ENCODE measurements around the gene SVEP1. TPM values are rescaled to one million over a fixed set of nuclear protein-coding genes. Genes with fewer than 3 reads are reported as not detected.

SVEP1 gene
- total RNA-seq, 1 experiment from 2014 or later: 0.05 TPM

GRCh38 chr9:110371411-110372007 is 208.0 kb downstream of the SVEP1 start:
- Histone ChIP-seq H3K9me3 (ENCODE audit: control insufficient read depth, insufficient read depth, low read depth, low read length) (no peaks in the 10 kb centered on the region), H3K4me3 (ENCODE audit: low read depth in 2 of 2, low read length in 2 of 2) (no peak overlapping the region), H3K4me1 (ENCODE audit: control insufficient read depth, insufficient read depth, low read length) (no peaks in the 10 kb centered on the region), H3K27me3 (ENCODE audit: control insufficient read depth, insufficient read depth, low read length) (no peaks in the 10 kb centered on the region), H3K27ac (ENCODE audit: low read length) (no peak overlapping the region), H3K36me3 (ENCODE audit: control insufficient read depth, insufficient read depth, low read length) (no peaks in the 10 kb centered on the region)
- no TSS peak for BruUV-seq (replicated peaks)
- no peak for DNase-seq (ENCODE audit: low read depth, low spot score)
- ChIA-PET CTCF (no interaction called here), POLR2A (no interaction called here)
- in situ Hi-C loops (cut with HindIII; ENCODE audit: low pct_unique_long_range_greater_than_20kb, low sequenced_read_pairs): no loop called here
- TF ChIP-seq CTCF (IDR thresholded peaks at IDR 0.05) (no peak), SIN3A (IDR thresholded peaks at IDR 0.05; ENCODE audit: borderline replicate concordance, insufficient read depth, low read depth, low read length) (no peak), TCF7L2 (IDR thresholded peaks at IDR 0.05; ENCODE audit: low read depth, low read length) (no peak)
- intact Hi-C loops (cut with micrococcal nuclease; ENCODE audit: unreplicated experiment): no loop called here
- ATAC-seq: no peak

GRCh38 chr9:110370315-110370714 is 209.2 kb downstream of the SVEP1 start:
- Histone ChIP-seq H3K27me3 (ENCODE audit: control insufficient read depth, insufficient read depth, low read length) (no peaks in the 10 kb centered on the region), H3K9me3 (ENCODE audit: control insufficient read depth, insufficient read depth, low read depth, low read length) (no peaks in the 10 kb centered on the region), H3K4me1 (ENCODE audit: control insufficient read depth, insufficient read depth, low read length) (no peaks in the 10 kb centered on the region), H3K27ac (ENCODE audit: low read length) (no peak overlapping the region), H3K36me3 (ENCODE audit: control insufficient read depth, insufficient read depth, low read length) (no peaks in the 10 kb centered on the region), H3K4me3 (ENCODE audit: low read depth in 2 of 2, low read length in 2 of 2) (no peak overlapping the region)
- ChIA-PET POLR2A (no interaction called here), CTCF (no interaction called here)
- TF ChIP-seq TCF7L2 (IDR thresholded peaks at IDR 0.05; ENCODE audit: low read depth, low read length) (no peak), POLR2AphosphoS5 (IDR thresholded peaks at IDR 0.05; ENCODE audit: low read depth, low read length) (no peak)
- no peak for ATAC-seq
- no TSS peak for BruUV-seq (replicated peaks)
- DNase-seq (ENCODE audit: low read depth, low spot score): no peak
- intact Hi-C loops (cut with micrococcal nuclease; ENCODE audit: unreplicated experiment): no loop called here
- in situ Hi-C loops (cut with HindIII; ENCODE audit: low pct_unique_long_range_greater_than_20kb, low sequenced_read_pairs): no loop called here

- ChIA-PET CTCF (no interaction called here), POLR2A (no interaction called here)
Measured at GRCh38 chr9:110364451-110364850, 215.1 kb downstream of the SVEP1 start.

More at GRCh38 chr9:110364451-110364850, 215.1 kb downstream of the SVEP1 start:
- Histone ChIP-seq H3K27me3 (ENCODE audit: control insufficient read depth, insufficient read depth, low read length) (no peaks in the 10 kb centered on the region), H3K4me3 (ENCODE audit: low read depth in 2 of 2, low read length in 2 of 2) (no peak overlapping the region), H3K27ac (ENCODE audit: low read length) (no peak overlapping the region), H3K4me1 (ENCODE audit: control insufficient read depth, insufficient read depth, low read length) (no peaks in the 10 kb centered on the region), H3K9me3 (ENCODE audit: control insufficient read depth, insufficient read depth, low read depth, low read length) (no peaks in the 10 kb centered on the region), H3K36me3 (ENCODE audit: control insufficient read depth, insufficient read depth, low read length) (no peaks in the 10 kb centered on the region)
- BruUV-seq (replicated peaks): no TSS peak
- in situ Hi-C loops (cut with HindIII; ENCODE audit: low pct_unique_long_range_greater_than_20kb, low sequenced_read_pairs) (no loop called here), intact Hi-C loops (cut with micrococcal nuclease; ENCODE audit: unreplicated experiment) (no loop called here)
- ATAC-seq (no peak), DNase-seq (ENCODE audit: low read depth, low spot score) (no peak)
- TF ChIP-seq CTCF (IDR thresholded peaks at IDR 0.05): no peak
- no peak for TF ChIP-seq TCF7L2 (IDR thresholded peaks at IDR 0.05; ENCODE audit: low read depth, low read length)
- no peak for TF ChIP-seq SIN3A (IDR thresholded peaks at IDR 0.05; ENCODE audit: borderline replicate concordance, insufficient read depth, low read depth, low read length)
- TF ChIP-seq POLR2AphosphoS5 (IDR thresholded peaks at IDR 0.05; ENCODE audit: low read depth, low read length): no peak
- no peak for TF ChIP-seq REST (IDR thresholded peaks at IDR 0.05; ENCODE audit: insufficient read depth in 1 of 2, low read depth in 2 of 2, low read length in 1 of 2)
